Stimulated activated CD4-positive, alpha-beta T cell treated with anti-CD3 and anti-CD28 coated beads, Interleukin-1b, Interleukin-23, amount 100 ng/mL, for 4 hours (primary cell): Measurements from ENCODE around the gene SGK2.

Source experiments
- DNase-seq, 2 donors: peaks; one replicate each; pipeline ENCODE4 v3.0.0-alpha.2; 2020; ENCODE audit warnings: low read depth in 2 of 2

SGK2 gene

DNA sequence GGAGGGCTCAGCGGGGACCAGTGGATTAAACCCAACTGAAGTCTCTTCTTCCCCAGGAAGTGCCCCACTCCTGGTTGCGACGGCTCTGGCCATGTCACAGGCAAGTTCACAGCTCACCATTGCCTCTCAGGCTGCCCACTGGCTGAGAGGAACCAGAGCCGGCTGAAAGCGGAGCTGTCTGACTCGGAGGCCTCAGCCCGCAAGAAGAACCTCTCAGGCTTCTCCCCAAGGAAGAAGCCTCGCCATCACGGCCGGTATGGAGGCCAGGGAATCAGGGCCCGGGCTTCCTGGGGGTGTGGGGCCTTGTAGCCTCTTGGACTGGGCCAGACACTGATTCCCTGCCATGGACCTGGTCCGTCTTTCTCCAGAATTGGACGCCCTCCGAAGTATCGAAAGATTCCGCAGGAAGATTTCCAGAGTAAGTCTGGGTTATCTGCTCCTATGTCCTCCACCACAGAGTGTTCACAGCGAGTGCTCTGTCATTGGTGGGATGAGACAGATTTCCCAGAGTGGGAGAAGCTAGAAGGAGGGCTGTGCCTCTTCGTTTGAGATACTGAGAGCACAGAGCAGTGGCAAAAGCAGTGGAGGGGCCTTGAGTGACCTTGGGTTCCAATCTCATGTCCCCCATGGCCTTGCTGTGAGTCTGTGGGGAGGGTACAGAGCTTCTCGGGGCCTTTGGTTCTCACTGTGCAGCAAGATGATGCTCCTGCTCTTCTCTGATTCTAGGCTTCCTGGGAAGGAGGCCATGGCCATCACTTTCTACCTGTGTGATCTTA is 22.6 kb upstream of the SGK2 start:
- DNase-seq: no peak

DNA sequence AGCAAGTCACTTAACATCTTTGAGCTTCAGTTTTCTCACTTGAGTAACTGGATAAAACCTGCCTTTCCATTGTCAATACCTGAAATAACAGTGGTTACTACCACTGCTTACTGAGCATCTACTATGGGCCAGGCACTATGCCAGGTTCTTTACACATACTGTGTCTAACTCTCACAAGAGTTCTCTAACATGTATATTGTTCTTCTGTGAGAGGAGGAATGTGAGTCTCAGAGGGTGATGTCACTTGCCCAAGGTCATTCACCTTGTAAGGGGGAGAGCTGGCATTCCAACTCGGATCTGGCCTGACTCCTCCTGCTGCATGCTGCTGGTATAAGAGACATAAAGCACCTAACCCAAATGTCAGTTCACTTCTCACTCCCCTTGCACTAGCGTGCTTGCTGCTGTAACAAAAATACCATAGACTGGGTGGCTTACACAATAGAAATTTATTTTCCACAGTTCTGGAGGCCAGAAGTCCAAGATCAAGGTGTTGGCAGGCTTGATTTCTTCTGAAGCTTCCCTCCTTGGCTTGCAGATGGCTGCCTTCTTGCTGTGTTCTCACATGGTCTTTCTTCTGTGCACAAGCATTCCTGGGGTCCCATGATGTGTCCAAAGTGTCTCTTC is 21.9 kb upstream of the SGK2 start:
- no peak for DNase-seq

DNA sequence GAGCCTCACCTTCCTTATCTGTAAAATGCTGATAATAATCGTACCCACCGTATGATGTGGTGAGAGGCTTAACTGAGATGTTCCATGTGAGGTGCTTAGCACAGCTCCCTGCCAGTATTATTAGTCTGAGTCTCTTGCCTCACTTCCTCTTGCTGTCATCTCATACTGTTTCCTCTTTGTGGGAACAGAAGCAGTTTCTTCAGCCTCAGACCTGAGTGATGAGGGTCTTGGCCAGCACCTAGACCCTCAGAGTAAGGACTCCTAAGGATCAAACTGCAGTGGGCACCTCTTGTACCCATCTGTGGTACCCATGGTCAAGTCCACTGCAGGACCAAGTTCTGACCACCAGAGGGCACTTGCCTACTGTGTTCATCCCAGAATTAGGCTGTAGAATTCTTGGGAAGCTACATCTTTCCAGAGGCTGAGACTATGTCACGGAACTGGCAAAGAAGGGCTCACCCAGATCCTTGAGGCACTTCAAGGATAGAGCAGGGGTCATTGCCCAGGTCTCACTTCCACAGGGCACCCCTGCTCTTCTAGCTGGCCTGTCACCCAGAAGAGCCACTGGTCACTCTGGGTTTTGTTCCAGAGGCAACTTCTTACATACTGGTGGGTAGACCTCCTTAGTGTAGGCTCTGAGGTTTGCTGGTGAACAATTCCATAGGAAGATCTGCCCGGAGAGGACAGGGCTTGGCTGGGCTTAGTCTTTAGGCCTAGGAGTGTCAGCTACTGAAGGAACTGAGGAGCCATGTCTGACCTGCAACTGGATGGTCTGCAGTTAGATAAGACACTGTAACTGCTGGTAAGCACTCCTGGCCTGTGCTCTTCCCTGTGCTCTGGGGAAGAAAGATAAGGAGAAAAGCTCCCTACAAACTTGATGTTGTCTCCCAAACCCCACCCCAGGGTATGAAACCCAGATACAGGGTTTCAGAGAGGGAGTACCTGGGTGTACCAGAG is 20.6 kb upstream of the SGK2 start:
- DNase-seq: peak; percentile 34 to 37

DNA sequence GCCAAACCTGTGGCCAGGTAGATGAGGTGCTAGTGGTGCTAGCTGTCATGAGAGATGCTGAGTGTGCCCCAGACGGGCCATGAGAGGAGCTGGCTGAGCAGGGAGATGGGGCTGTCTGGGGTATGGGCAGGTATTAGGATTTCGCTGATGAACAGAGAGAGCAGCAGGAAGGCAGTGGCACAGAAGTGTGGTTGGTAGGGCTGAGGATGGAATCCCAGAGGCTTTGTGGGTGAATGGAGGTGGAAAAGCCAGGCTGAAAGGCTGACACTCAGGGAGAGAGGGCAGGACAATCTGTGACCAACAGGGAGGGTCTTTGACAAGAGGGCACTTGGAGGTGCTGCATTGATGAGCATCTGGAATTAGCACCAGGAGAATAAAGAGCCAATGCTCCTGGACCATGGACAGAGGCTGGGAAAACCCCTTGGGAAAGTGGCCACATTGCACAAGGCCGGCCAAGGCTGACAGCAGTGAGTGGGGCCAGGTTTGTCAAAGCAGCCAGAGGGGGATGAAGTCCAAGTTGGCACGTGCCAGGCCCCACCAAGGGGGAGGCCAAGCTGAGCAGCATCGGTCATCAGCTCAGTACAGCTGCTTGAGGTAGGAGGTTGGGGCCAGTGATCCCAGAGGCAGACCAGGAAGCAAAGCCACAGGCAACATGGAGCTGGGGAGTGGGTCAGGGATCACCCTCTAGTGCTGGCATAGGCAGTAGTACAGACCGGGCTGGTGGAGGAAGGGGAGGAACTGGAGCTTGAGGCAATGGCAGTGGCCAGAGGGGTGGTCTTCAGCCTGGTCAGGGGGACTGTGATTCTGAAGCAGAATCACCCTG is 19.7 kb upstream of the SGK2 start:
- DNase-seq: no peak

DNA sequence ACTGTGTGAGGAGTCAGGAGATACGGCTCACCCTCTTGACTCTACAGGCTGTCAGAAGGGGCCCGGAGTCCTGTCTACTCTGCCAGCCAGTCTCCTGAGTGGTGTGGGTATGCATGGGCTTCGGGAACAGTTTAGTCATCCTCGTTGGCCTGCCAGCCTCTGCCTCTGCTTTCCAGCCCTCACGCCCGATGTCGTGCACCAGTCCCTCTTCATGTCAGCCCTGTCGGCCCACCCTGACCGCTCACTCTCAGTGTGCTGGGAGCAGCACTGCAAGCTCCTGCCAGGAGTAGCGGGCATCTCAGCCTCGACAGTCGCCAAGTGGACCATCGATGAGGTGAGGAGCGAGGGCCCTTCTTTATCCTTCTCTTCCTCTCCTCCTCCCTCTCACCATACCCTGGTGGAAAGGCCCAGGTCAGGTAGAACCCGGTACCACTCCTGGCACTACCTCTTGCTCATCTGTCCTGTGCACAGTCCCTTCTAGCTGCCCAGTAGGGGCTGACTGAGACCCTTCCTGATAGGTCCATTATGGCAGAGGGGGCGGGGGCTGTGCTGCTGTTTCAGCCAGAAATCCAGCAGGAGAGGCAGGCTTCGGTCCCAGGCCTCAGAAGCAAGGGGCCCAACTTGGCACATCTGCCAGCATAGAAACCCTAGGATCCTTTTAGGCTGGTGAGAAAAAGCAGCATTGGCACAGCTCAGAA is 18.7 kb upstream of the SGK2 start:
- no peak for DNase-seq

DNA sequence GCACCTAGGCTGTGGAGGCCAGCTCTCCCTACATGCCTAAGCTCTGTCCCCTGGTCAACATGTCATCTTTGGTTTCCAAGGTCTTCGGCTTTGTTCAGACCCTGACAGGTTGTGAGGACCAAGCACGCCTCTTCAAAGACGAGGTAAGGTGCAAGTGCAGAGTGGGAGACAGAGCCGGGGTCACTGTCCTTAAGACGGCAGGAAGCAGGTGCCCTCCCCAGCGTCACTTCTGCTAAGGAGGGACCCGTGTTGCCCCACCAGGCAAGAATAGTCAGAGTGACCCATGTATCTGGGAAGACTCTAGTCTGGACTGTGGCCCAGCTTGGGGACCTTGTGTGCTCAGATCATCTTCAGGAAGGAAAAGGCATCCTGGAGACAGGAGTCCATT is 18.2 kb upstream of the SGK2 start:
- no peak for DNase-seq

DNA sequence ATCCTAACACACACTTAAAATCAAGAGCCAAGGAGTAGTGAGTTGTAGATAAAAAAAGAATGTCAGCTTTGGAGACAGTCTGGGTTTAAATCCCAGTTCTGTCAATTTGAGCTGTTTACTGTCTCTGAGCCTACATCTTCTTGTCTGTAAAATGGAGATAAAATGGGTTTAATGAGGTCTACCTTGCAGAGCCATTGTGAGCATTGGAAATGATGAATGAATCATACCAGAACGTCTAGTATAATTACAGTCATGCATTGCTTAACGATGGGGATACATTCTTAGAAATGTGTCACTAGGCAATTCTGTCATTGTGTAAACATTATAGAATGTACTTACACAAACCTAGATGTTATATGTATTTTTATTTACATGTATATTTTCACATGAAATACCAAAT is 17.6 kb upstream of the SGK2 start:
- no peak for DNase-seq

DNA sequence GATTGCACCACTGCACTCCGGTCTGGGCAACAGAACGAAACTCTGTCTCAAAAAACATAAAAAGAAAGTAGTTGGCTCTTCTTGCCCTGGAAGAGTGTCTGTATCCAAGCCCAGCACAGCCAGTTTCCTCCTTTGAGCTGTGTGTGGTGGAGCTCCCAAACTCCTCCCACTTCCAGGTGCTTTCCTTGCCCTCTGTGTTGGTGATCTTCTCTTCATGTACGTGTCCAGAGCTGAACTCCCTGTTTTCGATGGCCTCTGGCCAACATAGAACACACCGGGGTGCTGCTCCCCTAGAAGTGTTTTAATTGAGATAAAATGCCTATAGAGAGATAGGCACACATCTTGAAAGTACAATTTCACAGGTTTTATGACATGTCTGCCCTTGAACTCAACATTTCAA is 16.7 kb upstream of the SGK2 start:
- no peak for DNase-seq

DNA sequence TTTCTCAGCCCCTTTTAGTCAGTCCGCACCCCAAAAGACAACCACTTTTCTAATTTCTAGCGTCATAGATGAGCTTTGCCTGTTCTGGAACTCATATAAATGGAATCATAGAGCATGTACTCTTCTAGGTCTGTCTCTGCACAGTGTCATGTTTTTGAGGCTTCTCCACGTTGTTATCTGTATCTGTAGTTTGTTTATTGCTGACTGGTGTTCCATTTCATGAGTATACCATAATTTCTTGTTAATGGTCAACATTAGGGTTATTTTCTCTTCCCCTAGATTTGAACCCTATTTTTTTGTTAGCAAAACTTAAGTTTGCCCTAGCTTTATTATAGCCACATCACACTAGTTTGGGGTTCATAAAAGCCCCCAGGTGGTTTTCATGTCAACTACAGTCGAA is 16.2 kb upstream of the SGK2 start:
- DNase-seq: no peak

DNA sequence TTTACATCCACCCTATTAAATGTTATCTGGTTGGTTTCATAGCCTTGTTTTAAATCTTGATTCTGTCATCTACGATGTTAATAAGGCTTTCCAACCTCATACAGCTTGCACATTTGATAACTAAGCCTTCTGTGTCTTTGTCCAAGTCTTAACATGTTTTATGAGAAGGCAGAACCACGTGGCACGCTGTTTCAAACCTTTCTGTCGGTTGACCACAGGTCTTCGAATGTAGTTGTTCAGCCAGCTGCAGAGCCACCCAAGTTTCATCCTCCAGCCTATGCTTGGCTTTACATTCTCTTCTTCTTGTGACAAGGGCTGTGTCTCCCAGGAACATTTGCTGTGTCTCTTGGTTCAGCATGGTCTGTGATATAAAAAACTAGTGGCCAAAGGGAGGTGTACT is 15.7 kb upstream of the SGK2 start:
- no peak for DNase-seq

DNA sequence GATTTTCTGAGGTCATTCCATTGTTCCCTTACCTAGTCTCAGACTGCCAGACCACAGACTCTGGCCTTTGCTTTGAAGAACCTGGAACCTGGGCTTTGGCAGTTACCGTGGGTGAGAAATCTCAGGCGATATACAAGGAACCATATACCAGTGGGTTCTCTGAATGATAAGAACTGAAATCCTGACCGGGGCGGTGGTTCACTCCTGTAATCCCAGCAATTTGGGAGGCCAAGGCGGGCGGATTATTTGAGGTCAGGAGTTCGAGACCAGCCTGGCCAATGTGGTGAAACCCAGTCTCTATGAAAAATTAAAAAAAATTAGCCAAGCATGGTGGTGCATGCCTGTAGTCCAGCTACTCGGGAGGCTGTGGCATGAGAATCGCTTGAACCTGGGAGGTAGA is 14.3 kb upstream of the SGK2 start:
- no peak for DNase-seq

DNA sequence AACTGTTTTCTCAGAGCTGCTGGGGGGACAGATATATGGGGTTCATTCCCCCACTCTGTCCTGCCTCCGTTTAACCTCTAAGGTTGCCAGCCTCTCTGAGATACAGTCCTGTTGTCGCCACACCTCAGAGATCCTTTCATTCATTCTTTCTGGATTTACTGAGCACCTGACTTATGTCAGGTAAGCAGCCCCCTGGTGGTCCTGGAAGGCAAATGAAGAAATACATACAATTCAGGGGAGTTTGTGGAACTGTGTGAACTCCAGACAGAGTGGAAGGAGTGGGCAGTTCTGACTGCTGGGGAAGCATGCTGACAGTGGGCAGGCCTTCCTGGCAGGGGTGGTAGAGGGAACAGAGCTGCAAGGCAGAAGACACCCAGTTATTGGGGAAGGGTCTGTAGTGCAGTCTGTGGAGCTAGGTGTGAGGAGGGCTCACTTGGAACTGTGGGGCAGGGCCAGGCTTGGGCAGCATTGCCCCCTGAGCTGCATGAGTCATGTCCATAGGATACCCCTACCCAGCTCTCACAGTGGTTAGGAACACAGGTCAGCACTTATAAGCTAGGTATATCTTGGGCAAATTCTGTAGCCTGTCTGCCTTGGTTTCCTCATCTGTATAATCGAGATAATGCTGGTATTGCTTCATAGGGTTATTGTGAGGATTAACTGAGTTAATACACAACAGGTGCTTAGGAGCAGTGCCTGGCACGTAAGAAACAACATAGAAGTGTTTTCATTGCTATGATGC is 12.8 kb upstream of the SGK2 start:
- DNase-seq: no peak

DNA sequence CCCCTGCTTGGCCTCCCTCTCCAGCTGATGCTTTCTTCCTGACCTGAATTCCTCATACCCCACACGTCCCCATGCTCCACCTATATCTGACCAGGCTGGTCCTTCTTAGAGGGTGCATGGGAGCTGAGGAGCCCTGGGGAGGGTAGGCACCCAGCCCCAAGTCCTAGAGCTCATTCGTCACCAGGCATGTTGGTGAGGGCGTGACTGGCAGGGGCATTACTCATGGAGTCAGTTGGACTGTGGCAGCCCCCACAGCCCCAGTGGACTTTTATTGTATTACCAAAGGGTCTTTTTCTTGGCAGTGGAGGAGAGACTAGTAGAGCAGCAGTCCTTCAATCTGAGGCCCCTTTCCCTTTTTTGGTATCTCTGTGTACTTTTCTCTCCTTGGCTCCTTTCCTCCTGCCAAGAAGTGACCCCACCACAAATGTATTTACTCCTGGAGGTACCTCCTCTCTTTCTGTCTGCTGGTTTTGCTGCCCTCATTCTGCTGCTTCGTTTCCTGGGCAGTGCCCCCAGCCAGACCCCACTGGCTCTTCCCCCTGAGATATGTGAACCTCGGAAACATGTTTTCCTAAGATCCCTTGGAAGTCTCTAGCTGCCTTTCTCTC is 10.4 kb upstream of the SGK2 start:
- no peak for DNase-seq

DNA sequence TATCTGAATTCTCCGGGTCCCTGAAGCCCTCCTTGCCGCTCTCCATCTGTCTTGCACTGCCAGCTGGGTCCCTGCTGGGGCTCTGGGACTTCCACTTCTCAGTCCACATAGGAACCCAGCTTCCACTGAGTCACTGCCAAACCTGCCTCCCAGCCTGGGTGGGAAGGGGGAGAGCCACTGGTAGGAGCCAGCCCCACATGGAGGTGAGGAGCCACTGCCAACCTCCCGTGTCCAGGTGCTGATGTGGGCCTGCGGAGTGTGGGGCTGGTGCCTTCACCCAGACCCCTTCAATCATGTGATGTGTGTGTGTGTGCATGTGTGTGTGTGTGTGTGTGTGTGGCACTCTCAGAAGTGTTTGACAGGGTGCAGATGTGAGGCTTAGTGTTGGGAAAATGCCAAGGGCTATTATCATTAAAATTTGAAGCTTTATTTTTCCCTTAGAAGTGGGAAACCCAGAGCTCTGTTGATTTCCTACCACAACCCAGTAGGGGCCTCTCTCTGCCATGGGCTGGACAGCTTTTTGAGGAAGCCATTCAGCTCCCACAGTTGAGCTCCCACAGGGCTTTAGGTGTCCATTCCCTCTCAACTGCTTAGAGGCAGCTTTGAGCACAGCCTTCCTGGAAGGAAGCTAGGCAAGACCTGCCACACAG is 9.3 kb upstream of the SGK2 start:
- no peak for DNase-seq

DNA sequence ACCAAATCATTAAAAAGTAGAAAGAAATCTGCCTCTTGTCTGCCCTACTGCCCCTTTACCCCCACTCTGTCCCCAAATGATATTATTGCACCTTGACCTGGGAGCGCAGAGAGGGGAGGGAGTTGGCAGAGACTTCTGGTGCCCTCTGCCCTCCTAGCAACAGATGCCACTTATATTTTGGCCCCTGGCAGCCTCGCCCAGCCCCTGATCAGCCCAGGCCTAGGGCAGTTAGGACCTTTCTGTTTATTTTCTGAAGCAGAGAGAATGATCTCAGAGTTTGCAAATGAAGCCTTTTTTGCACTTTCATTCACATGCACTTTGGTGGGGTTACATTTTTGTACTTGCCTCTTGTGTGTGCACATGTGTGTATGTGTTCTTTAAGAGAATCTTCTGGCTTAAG is 8.4 kb upstream of the SGK2 start:
- DNase-seq: no peak

DNA sequence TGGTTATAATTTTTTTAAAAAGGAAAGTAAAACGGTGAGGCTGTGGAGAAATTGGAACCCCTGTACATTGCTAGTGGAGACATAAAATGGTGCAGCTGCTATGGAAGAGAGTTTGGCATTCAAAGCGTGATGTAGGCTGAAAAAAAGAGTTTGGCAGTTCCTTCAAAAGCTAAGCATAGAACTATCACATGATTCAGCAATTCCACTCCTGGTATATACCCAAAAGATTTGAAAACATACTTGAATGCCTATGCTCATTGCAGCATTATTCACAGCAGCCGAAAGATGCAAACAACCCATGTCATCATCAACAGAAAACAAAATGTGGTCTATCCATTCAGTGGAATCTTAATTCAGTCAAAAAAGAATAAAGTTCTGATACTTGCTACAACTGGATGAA is 4.5 kb upstream of the SGK2 start:
- DNase-seq: no peak

DNA sequence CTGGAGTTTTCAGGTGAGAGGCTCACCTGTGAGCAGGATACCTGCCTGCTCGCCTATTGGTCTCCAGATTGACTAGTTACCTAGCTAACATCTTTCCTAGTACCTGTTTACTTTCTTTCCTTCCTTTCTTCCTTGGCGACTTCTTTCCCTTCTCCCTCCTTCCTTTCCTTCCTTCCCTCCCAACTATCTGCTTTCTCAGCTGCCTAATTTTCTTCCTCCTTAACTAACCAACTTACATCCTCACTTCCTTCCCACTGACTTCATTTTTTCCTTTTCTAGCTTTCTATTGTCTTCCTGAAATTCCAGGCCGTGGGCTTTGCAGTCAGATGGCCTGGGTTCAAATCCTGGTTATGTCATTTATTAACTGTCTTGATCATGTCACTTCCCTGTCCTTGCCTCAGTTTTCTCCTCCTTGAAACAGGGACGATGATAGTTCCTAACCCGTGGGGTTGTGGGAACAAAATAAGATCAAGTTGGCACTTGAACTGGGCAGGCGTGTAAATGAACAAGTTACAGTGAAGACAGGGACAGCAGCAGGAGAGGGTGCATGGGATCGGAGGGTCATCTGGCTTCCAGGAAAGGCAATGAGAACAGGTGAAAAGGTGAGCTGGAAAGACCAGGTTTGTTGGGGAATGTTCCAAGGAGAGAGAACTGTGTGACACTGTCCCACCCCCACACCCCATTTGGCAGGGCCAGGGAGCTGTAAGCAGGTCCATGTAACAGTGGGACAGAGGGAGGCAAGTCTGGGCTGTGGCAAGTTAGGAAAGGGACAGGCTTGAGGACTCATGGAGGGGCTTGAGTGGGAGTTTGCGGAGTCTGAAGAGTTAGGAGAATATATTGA is 540 bp downstream of the SGK2 start:
- DNase-seq: no peak

DNA sequence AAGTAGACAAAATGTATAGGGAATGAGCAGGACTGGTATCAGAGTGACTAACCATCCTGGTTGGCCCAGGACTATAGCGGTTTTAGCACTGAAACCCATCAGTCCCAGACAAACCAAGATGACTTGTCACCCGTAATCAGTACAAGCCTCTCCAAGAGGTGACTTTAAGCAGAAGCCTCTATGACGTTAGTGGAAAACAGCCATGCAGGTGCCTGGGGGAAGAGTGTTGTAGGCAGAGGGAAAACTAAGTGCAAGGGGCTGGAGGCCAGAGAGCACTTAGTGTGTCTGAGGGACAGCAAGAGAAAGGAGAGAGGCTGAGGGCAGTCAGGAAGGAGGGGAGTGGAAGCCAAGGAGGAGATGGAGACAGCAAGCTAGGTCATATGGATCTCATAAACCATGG is 2.1 kb downstream of the SGK2 start:
- no peak for DNase-seq

DNA sequence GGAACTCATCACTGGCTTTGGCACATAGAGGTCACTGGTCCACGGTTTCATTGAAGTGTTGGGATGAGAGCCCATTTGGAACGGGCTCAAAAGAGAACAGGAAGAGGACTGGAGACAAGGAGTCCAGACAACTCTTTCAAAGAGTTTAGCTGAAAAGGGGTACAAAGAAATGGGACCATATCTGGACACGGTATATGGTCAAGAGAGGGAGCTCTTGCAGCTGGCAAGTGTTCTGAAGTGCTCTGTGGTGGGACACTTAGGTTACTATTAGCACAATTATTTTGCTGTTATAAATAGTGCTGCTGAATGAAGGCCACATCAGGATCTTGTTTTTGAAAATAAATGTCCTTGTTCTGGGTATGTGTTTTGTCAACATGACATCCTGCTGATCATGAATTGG is 4.6 kb downstream of the SGK2 start:
- no peak for DNase-seq
